DND-41 (cell line): Measurements from ENCODE around the gene PPP2R1A.

Experiments used
- CTCF ChIP-seq: IDR thresholded peaks from 2 replicates; pipeline ENCODE4 v1.5.1; 2012; ENCODE audit warnings: borderline replicate concordance, low read length, moderate library complexity, mild to moderate bottlenecking; ENCODE audit not compliant: poor library complexity, severe bottlenecking; ENCODE audit errors: extremely low read depth
- EZH2 ChIP-seq: IDR thresholded peaks from 3 replicates; pipeline ENCODE4 v1.6.1; 2012; ENCODE audit warnings: borderline replicate concordance, low read depth, mild to moderate bottlenecking, moderate library complexity, low read length, inconsistent platforms; ENCODE audit not compliant: severe bottlenecking

GRCh38 chr19:52206481-52206880, 16.6 kb downstream of the PPP2R1A start:
- TF ChIP-seq CTCF (no peak), EZH2 (no peak)
